Measurements from ENCODE around the gene BIRC7.

The BIRC7 gene

DNA sequence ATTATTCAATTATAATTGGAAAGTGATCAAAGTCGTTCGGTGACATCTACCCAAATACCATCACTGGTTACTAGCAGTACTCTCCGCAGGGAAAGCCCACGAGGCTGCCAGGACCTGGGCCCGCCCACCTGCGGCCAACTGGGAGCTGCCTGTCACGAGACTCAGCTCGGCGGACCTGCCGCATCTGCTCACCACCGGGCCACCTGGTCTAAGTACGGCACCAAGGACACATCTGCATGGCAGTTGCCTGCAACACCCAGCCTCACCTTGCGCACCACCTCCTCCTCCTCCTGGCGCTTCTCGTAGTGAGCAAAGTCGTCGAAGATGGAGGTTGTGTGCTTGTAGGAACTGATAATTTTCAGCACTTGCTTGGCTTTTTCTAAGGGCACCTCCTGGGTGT, 33.7 kb upstream of the BIRC7 start:
- TF ChIP-seq LEF1 (IDR thresholded peaks at IDR 0.05; ENCODE audit: borderline replicate concordance) = no peak
- TF ChIP-seq SP1 (IDR thresholded peaks at IDR 0.05) = no peak
- TF ChIP-seq, protein P1, sequence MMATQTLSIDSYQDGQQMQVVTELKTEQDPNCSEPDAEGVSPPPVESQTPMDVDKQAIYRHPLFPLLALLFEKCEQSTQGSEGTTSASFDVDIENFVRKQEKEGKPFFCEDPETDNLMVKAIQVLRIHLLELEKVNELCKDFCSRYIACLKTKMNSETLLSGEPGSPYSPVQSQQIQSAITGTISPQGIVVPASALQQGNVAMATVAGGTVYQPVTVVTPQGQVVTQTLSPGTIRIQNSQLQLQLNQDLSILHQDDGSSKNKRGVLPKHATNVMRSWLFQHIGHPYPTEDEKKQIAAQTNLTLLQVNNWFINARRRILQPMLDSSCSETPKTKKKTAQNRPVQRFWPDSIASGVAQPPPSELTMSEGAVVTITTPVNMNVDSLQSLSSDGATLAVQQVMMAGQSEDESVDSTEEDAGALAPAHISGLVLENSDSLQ (IDR thresholded peaks at IDR 0.05) = no peak
- CTCF ChIA-PET = no interaction called here
- DNase-seq (ENCODE audit: extremely low spot score) = no peak
- POLR2A ChIA-PET = no interaction called here

DNA sequence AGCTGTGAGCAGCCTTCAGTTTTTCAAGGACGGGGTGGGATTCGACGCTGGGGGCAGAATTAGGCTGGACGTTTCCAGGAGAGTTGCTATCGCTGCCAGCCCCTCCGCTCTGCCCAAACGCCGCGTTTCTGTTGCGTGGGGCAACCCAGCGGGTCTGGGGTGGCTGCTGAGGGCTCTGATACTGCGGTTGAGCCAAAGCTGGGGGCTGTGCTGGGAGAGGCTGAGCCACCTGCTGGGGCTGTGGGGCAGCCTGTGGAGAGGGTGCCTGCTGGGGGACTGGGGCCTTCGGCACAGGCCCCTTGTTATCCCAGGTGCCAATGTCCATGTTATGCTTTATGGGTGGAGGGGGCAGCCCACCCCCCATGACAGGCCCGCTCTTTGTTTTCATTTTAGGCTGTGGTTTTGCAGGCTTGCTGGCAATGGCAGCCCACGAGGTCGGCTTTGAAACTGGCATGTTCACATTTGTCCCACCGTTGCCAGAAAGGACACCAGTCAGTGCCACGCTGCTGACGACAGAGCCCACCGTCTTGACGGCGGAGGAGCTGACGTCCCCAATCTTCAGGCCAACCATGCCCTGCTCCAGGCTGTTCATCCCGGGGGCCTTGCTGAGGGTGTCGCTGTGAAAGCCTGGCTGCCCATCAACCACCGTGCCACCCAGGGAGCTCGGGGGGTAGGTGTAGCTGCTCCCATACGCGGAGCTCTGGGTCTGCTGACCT, 32.7 kb upstream of the BIRC7 start:
- POLR2A ChIA-PET = interaction anchor here (2.3 kb wide), 1 partner anchor 12 kb away, joined by 8 read pairs; no protein-coding TSS in a partner anchor
- DNase-seq (ENCODE audit: extremely low spot score) = no peak
- TF ChIP-seq L3MBTL2 (conservative IDR thresholded peaks at IDR 0.05) (no peak), TARDBP (IDR thresholded peaks at IDR 0.05) (no peak)
- CTCF ChIA-PET = interaction anchor here (1.0 kb wide), 1 partner anchor 20 kb away, joined by 5 read pairs; no protein-coding TSS in a partner anchor

DNA sequence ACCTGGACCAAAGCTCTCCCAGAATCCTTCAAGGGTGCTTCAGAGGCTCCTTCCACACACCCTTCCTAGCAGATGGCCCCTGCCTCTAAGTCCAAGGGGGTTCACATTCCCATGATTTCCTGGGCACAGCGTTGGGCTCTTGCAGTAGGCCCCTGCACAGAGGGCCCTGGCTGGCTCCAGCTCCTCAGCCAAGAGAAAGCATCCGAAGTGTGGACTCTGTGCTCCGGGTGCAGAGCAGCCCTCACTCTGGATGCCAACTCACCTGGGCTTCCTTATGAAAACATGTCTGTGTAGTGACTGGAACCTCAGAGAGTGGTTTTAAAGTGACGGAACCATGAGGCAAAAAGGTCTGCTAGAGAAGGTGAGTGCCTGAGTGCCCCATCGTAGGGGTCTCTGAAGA, 31.3 kb upstream of the BIRC7 start:
- no peak for DNase-seq (ENCODE audit: extremely low spot score)
- ChIA-PET CTCF (interaction anchor here (0.8 to 1.0 kb wide), 2 partner anchors 10 to 19 kb away, joined by 3 to 5 read pairs; no protein-coding TSS in a partner anchor), POLR2A (interaction anchor here (2.3 kb wide), 1 partner anchor 10 kb away, joined by 8 read pairs; no protein-coding TSS in a partner anchor)
- TF ChIP-seq ARNT (IDR thresholded peaks at IDR 0.05) (no peak), SUZ12 (IDR thresholded peaks at IDR 0.05) (no peak), TARDBP (IDR thresholded peaks at IDR 0.05) (no peak), HDGF (IDR thresholded peaks at IDR 0.05; ENCODE audit: borderline replicate concordance) (no peak), FOXA1 (IDR thresholded peaks at IDR 0.05) (no peak), SP1 (IDR thresholded peaks at IDR 0.05) (no peak), LEF1 (IDR thresholded peaks at IDR 0.05; ENCODE audit: borderline replicate concordance) (no peak), L3MBTL2 (conservative IDR thresholded peaks at IDR 0.05) (no peak), BHLHE40 (IDR thresholded peaks at IDR 0.05; ENCODE audit: borderline replicate concordance) (no peak), CTBP1 (IDR thresholded peaks at IDR 0.05; ENCODE audit: borderline replicate concordance) (no peak), FOXK2 (IDR thresholded peaks at IDR 0.05) (no peak), ELF4 (IDR thresholded peaks at IDR 0.05) (no peak), ZNF384 (IDR thresholded peaks at IDR 0.05) (no peak), FOXM1 (IDR thresholded peaks at IDR 0.05; ENCODE audit: borderline replicate concordance) (no peak), NFRKB (IDR thresholded peaks at IDR 0.05) (no peak)
- TF ChIP-seq, protein P1 (IDR thresholded peaks at IDR 0.05) = no peak

DNA sequence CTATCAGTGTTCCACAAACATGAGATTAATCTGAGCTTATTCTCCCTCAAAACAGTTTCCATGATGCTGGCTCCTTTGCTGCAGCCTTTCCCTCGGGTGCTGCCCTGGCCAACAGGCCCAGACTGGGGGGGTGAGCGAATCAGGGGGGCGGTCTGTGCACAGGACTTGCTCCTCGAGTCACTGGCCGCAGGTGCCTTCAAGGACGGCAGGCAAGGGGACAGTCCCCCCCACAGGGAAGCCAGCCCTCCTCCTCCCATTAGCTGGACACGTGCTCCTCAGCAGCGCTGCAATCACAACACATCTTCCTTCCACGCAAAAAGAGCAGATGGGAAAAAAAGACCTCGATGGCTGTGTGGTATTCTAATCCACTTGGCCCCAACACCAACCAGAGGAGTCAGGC, 29.8 kb upstream of the BIRC7 start:
- ChIA-PET CTCF (interaction anchor here (1.1 kb wide), 1 partner anchor 9 kb away, joined by 5 read pairs; no protein-coding TSS in a partner anchor), POLR2A (no interaction called here)
- TF ChIP-seq SP1 (IDR thresholded peaks at IDR 0.05) = no peak
- TF ChIP-seq ARNT (IDR thresholded peaks at IDR 0.05) = no peak
- no peak for TF ChIP-seq L3MBTL2 (conservative IDR thresholded peaks at IDR 0.05)
- TF ChIP-seq NFRKB (IDR thresholded peaks at IDR 0.05) = no peak
- no peak for TF ChIP-seq FOXM1 (IDR thresholded peaks at IDR 0.05; ENCODE audit: borderline replicate concordance)
- TF ChIP-seq TARDBP (IDR thresholded peaks at IDR 0.05) = no peak
- no peak for TF ChIP-seq FOXK2 (IDR thresholded peaks at IDR 0.05)
- TF ChIP-seq ZNF384 (IDR thresholded peaks at IDR 0.05) = no peak
- TF ChIP-seq, protein P1 (IDR thresholded peaks at IDR 0.05) = no peak
- TF ChIP-seq HDGF (IDR thresholded peaks at IDR 0.05; ENCODE audit: borderline replicate concordance) = no peak
- TF ChIP-seq BHLHE40 (IDR thresholded peaks at IDR 0.05; ENCODE audit: borderline replicate concordance) = no peak
- no peak for TF ChIP-seq CTBP1 (IDR thresholded peaks at IDR 0.05; ENCODE audit: borderline replicate concordance)
- TF ChIP-seq ELF4 (IDR thresholded peaks at IDR 0.05) = no peak
- no peak for TF ChIP-seq FOXA1 (IDR thresholded peaks at IDR 0.05)
- no peak for TF ChIP-seq SUZ12 (IDR thresholded peaks at IDR 0.05)
- no peak for TF ChIP-seq LEF1 (IDR thresholded peaks at IDR 0.05; ENCODE audit: borderline replicate concordance)
- DNase-seq (ENCODE audit: extremely low spot score) = no peak

DNA sequence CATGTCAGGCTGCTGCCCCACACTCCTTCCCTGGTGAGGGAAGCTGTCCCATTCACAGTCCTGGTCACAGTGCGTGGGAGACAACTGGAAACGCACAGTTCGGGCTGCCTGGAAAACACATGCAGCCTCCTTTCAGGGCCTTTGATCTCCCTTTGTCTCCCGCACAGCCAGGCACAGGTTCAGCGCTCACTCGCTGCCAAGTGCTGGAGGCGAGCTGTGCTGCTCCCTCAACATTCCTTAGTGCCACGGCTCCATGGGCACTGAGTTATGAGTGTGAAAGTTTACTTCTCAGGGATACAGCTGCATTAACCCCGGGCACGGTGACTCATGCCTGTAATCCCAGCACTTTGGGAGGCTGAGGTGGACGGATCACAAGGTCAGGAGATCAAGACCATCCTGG, 28.8 kb upstream of the BIRC7 start:
- ChIA-PET POLR2A (interaction anchor here (1.2 kb wide), 1 partner anchor 9 kb away, joined by 5 read pairs; the partner anchor contains the start of gene YTHDF1), CTCF (no interaction called here)
- DNase-seq (ENCODE audit: extremely low spot score) = no peak
- TF ChIP-seq ARNT (IDR thresholded peaks at IDR 0.05) = no peak
- TF ChIP-seq ELF4 (IDR thresholded peaks at IDR 0.05) = no peak
- TF ChIP-seq, protein P1 (IDR thresholded peaks at IDR 0.05) = no peak
- TF ChIP-seq CTBP1 (IDR thresholded peaks at IDR 0.05; ENCODE audit: borderline replicate concordance) = no peak
- no peak for TF ChIP-seq LEF1 (IDR thresholded peaks at IDR 0.05; ENCODE audit: borderline replicate concordance)

DNA sequence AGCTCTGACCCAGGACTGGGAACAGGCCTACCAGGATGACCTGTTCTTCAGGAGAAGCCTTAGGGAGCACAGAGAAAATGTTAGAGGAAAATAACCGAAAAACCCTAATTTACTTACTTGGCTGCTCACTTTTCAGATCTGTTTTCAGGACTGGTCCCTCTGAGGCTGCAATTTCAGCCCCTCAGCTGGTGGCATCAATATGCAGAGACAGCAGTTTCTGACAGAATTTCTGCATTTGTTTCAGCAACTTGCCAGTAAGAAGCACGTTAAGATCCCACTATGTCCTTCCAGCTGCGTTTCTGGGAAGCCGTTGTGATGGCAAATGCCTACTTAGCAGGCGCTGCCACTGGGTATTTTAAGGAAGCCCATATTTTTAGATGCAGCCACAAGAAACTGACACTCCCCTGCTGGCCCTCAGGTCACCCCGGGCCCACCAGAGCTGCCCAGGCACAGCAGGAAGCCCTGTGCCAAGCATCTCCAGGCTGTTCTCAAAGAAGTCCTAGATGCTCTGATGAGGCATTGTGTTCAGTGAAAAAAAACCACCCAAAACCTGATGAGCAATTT, 27.3 kb upstream of the BIRC7 start:
- DNase-seq (ENCODE audit: extremely low spot score) = no peak
- ChIA-PET CTCF (no interaction called here), POLR2A (no interaction called here)
- TF ChIP-seq SUZ12 (IDR thresholded peaks at IDR 0.05) (no peak), SP1 (IDR thresholded peaks at IDR 0.05) (no peak), ELF4 (IDR thresholded peaks at IDR 0.05) (no peak), TARDBP (IDR thresholded peaks at IDR 0.05) (no peak), FOXA1 (IDR thresholded peaks at IDR 0.05) (no peak), NFRKB (IDR thresholded peaks at IDR 0.05) (no peak), BHLHE40 (IDR thresholded peaks at IDR 0.05; ENCODE audit: borderline replicate concordance) (no peak), ARNT (IDR thresholded peaks at IDR 0.05) (no peak), ZNF384 (IDR thresholded peaks at IDR 0.05) (no peak), CTBP1 (IDR thresholded peaks at IDR 0.05; ENCODE audit: borderline replicate concordance) (no peak), L3MBTL2 (conservative IDR thresholded peaks at IDR 0.05) (no peak), FOXK2 (IDR thresholded peaks at IDR 0.05) (no peak), FOXM1 (IDR thresholded peaks at IDR 0.05; ENCODE audit: borderline replicate concordance) (no peak), LEF1 (IDR thresholded peaks at IDR 0.05; ENCODE audit: borderline replicate concordance) (no peak), HDGF (IDR thresholded peaks at IDR 0.05; ENCODE audit: borderline replicate concordance) (no peak)
- TF ChIP-seq, protein P1 (IDR thresholded peaks at IDR 0.05) = no peak

Measured in HEK293T (cell line).